Measurements from ENCODE around the gene ZDHHC5. TPM values are rescaled to one million over a fixed set of nuclear protein-coding genes. Genes with fewer than 3 reads are reported as not detected.
A peak's percentile ranks its signal among the peaks of the same experiment; 100 is the strongest.

Gene ZDHHC5
- total RNA-seq, 1 experiment from 2014 or later, result 65.2 TPM

- Histone ChIP-seq H2BK120ac (ENCODE audit: low read depth, low read length, poor library complexity, severe bottlenecking) (no peak within 1 kb of the TSS), H4K8ac (replicated peaks; ENCODE audit: insufficient read length, low read depth, low read length) (no peak within 1 kb of the TSS), H3K23ac (ENCODE audit: insufficient read length, low read depth, low read length) (no peak within 1 kb of the TSS), H4K20me1 (ENCODE audit: control insufficient read depth, insufficient read depth, insufficient read length) (no peaks in the 10 kb centered on the region), H2BK5ac (ENCODE audit: insufficient read length, low read length) (no peak within 1 kb of the TSS), H3K27me3 (ENCODE audit: insufficient read depth, low read length) (no peaks in the 10 kb centered on the region), H3K14ac (ENCODE audit: insufficient read depth, low read length) (no peak within 1 kb of the TSS), H2AFZ (ENCODE audit: low read length) (no peak within 1 kb of the TSS), H4K91ac (ENCODE audit: insufficient read length, low read depth, low read length) (no peak within 1 kb of the TSS), H3T11ph (ENCODE audit: low read length) (no peak within 1 kb of the TSS), H2BK12ac (ENCODE audit: insufficient read length, low read depth, low read length) (no peak within 1 kb of the TSS), H3K4ac (ENCODE audit: low read depth, low read length) (no peak within 1 kb of the TSS), H3K9ac (ENCODE audit: extremely low read depth, insufficient read length, low read length) (peak within 1 kb of the TSS; percentile 83), H2BK20ac (ENCODE audit: low read depth, low read length, poor library complexity, severe bottlenecking) (no peak within 1 kb of the TSS), H3K23me2 (ENCODE audit: insufficient read length, low read depth, low read length, poor library complexity, severe bottlenecking) (peaks cover 7% of the 10 kb centered on the region), H3K79me1 (ENCODE audit: insufficient read depth, low read depth, low read length, poor library complexity, severe bottlenecking) (no peaks in the 10 kb centered on the region), H3K18ac (ENCODE audit: insufficient read length, low read depth, low read length) (no peak within 1 kb of the TSS), H3K4me1 (ENCODE audit: insufficient read depth, low read length) (no peaks in the 10 kb centered on the region), H3K4me2 (ENCODE audit: insufficient read depth, insufficient read length, low read length) (peak within 1 kb of the TSS; percentile 96), H3K9me3 (ENCODE audit: control insufficient read depth, low read depth, low read length) (no peaks in the 10 kb centered on the region), H3K79me2 (ENCODE audit: insufficient read depth, low read length) (peaks cover 5% of the 10 kb centered on the region; the same call in 1 of the 2 replicates), H3K56ac (ENCODE audit: insufficient read length, low read depth, low read length) (no peak within 1 kb of the TSS), H3K27ac (ENCODE audit: insufficient read length, low read depth, low read length) (peak within 1 kb of the TSS; percentile 22), H2AK5ac (ENCODE audit: insufficient read length, low read length) (no peak within 1 kb of the TSS), H2BK15ac (ENCODE audit: low read depth, low read length) (no peak within 1 kb of the TSS), H4K5ac (ENCODE audit: insufficient read length, low read depth, low read length) (no peak within 1 kb of the TSS)
- Mint-ChIP-seq H3K4me3 (peak within 1 kb of the TSS; percentile 94 to 100), H3K27ac (peak within 1 kb of the TSS; percentile 86 to 99 (median 92)), H3K4me1 (peaks cover 11 to 31% of the 10 kb centered on the region in 2 experiments), H3K9me3 (no peaks in the 10 kb centered on the region; a peak in 1 of 5 replicates), H3K36me3 (ENCODE audit: insufficient read depth in 1 of 3, low read depth in 3 of 3) (peaks cover 18 to 35% (median 30%) of the 10 kb centered on the region in 3 experiments), H3K27me3 (ENCODE audit: low read depth) (peaks cover 33% of the 10 kb centered on the region)
- no CpG with 5 or more reads among the region's 45 CpGs for WGBS (ENCODE audit: extremely low coverage, insufficient read length, low lambda C conversion rate)
- TF ChIP-seq CTCF (conservative IDR thresholded peaks at IDR 0.05), result no peak
- DNase-seq, result peak; percentile 99
Observed at GRCh38 chr11:57657194-57658022, 10.5 kb upstream of the ZDHHC5 start, which contains the start of gene CLP1. Gene CLP1 (plus strand): TSS chr11:57657762. CDS start chr11:57659477, 1,715 bp downstream.

Data from H9 (cell line).